ENCODE results near the gene SLC36A4.
"Not testable (repeated sequence)": the region's sequence is repeated elsewhere in the genome, so short reads cannot be mapped to it uniquely, and the experiment has no call there.

The SLC36A4 gene

DNA sequence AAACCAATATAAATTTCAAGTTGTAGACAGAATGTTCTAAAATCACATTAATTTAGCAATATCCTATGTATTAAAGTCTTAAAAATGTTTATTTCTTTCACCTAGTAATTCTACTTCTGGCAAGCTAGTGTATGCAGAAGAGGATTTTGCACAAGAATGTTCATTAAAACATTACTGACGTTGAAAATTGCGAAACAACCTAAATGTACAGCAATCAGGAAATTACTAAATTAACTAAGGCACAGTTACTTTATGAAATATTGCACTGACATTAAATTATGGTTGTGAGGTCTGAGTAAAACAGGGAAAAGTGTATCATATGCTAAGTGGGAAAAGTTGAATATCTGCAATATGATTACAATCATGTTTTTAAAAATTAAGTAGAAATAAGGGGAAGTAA is 4.1 kb downstream of the SLC36A4 start:
- DNase-seq, result no peak

DNA sequence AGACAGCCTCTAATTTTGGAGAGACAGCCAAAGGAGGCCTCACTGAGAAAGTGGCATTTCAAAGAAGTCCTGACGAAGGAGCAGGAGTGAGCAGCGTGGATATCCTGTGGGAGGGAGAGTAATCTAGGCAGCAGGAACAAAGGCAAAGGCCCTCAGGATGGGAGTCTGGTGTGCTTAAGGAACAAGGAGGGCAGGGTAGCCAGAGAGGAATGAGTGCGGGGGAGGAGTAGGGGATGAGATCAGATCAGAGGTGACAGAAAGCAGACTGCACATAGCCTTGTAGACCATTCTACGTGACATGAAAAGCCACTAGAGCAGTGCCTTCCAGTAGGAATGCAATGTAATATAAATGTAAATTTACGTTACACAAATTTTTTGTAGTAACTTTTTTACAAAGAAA is 5.6 kb downstream of the SLC36A4 start:
- DNase-seq, result no peak

DNA sequence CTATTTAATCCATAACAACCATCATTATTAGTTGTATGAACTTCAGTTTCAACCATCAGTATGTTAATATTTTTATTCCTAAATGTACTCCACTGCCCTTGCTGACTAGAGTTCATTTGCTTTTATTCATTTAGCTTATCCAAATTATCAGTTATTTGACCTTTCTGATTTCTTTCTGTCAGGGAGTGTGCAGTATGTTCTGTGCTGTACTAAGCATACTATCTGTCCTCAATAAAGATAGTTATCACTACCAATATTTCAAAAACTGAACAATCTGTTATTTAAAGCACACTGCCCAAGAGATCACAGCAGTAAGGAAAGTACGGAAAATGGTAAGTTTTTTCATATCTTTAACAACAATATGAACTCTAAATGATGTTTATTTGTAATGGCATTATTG is 8.3 kb downstream of the SLC36A4 start:
- no peak for DNase-seq

DNA sequence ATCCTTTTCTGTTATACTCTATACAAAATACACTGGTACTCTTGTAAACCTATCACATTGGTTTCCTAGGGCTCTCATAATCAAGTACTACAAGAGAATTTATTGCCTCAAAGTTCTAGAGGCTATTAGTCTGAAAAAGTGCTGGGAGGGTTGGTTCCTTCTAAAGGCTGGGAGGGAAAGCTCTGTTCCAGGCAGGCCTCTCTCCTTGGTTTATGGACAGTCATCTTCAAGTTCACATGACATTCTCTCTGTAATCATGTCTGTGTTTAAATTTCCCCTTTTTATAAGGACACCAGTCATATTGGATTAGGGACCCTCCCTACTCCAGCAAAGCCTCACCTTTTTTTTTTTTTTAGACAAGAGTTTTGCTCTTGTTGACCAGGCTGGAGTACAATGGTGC is 9.1 kb downstream of the SLC36A4 start:
- no peak for DNase-seq

DNA sequence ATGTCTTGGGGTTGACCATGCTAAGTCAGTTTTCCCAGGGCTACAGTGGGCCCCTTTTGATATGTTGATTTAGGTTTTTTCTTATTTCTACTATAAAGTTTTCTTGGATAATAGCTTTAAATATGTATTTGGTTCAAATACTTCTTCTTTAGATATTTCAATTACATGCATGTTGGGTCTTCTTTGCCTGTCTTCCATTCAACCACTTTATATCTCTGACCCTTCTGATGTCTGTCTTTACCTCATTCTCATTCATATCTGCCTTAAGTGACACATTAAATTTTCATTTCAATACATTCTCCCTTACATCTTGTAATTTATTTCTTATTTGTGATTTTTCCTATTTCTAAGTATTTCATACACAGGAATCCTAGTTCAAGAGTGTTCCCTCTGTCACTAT is 10.5 kb downstream of the SLC36A4 start:
- no peak for DNase-seq

DNA sequence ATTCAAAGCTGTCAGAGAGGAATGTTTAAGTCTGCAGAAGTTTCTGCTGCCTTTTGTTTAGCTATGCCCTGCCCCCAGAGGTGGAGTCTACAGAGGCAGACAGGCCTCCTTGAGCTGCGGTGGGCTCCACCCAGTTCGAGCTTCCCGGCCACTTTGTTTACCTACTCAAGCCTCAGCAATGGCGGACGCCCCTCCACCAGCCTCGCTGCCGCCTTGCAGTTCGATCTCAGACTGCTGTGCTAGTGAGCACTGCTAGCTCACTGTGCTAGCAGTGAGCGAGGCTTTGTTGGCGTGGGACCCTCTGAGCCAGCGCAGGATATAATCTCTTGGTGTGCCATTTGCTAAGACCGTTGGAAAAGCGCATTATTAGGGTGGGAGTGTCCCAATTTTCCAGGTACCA is 19.9 kb downstream of the SLC36A4 start:
- not testable (repeated sequence) for DNase-seq

DNA sequence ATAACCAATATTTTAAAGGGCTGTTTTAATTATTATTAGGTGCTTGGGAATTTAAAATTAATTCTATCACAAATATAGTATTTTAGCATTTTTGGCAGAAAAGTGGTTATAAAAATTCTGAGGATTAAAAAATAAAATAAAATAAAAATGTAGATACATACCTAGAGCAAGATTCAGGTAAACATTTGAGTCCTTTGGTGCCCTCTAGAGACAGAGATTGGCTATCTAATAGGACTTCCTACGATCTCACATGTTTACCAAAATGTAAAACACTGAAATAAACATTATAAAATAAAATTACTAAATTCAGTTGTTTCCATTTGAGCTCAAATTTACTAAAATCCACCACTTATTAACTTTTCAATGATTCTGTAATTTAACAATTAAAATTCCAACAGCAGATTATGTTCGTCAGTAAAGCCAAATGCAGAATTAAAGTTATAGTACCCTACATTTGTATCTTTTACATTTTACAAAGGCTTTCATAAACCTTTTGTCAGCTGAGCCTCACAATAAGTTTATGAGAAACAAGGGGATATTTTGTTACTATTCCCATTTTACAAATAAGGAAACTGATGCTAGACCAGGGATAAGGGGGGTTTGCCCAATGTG is 27.7 kb downstream of the SLC36A4 start:
- peak; percentile 6 for DNase-seq

DNA sequence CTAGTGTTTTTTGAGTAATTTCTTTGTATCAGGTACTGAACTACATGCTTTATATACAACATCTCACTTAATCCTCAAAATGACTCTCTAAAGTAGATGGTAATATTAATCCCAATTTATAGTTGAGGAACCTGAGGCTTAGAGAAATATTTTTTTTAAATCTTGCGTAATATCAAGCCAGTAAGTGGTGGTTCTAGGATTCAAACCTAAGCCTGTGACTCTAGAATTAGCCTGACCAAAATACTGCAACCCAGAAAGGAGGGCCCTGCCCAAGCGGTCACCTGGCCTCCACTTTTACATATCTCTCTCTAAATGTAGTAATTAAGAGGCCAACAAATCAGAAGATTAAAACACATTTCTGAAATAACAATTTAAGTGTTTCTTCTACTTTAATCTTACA is 28.6 kb downstream of the SLC36A4 start:
- DNase-seq, result no peak

DNA sequence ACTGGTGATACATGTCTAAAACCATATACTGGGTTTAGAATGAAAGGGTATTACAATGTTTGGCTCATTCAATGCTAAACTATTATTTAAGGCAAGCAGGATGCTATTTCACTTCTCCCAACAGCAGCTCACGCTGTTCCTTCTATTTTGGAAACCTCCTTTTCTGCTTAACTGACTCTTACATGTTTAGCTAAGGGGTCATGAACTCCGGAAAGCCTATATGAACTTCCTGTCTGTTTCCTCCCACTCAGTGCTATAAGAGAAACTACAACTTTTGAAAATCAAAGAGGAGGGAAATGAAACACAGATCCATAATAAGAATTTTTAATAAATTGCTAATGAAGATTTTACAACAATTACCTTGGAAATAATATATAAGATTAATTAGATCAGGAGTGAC is 30.9 kb downstream of the SLC36A4 start:
- no peak for DNase-seq

DNA sequence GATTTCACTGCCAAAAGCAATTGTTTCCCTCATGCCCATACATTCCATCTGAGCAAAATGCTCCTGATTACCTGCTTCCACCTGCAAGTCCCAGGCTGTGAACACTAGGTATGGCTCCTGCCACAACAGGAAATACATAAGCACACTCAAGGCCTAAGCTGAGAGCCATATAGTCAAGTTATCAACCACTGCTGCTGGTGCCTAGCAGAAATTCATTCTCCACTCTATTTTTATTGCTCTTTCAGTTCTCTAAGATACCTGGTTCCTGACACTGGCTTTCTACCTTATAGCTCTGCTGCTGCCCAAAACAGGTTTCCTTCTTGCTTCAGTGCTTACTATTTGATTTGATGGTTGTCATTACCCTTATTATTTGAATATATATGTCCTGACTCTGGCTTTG is 31.6 kb downstream of the SLC36A4 start:
- DNase-seq, result no peak

DNA sequence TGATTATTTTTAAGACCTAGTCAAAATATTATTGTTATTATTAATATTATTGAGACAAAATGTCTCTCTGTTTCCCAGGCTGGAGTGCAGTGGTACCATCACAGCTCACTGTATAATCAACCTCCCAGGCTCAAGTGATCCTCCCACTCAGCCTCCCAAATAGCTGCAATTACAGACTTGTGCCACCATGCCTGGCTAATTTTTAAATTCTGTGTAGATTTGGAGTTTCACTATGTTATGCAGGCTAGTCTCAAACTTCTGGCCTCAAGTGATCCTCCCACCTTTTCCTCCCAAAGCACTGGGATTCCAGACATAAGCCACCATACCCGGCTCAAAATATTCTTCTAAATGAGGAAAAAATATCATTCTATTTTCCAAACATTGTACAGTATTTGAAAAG is 37.0 kb downstream of the SLC36A4 start:
- no peak for DNase-seq

DNA sequence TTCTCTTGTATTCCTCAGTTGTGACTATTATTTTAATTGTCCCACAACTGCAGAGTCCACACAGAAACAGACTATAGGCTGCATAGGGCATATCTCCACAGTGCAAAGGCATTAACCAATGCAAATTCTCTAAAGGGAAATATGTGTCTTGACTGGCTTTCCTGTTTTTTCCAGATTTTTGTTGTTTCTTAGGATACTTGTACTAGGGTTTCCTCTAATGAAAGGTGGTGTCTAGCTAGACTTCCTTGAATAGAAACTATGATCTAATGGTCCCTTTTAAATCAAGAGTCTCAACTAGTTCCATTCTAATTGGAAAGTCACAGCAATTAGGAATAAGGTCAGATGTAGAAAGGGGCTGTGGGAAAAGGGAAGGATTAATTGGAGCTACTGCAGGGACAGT is 37.6 kb downstream of the SLC36A4 start:
- no peak for DNase-seq

DNA sequence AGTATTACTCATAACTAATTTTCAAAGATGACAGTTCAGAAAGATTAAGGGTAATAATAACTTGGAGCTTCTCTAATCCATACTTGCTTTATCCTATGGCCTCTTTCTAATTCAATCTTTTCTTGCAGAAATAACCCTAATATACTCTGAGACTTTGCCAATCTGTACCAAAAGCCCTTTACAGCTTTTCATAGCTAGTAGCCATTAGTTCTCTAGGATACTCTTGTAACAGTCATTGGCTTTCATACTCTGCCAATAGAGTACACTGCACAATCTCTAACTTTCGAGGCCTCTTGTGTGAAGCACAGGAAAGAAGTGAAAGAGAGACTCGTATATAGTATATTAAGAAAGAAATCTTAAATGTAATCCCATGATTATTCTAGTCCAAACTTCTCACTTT is 38.1 kb downstream of the SLC36A4 start:
- no peak for DNase-seq

DNA sequence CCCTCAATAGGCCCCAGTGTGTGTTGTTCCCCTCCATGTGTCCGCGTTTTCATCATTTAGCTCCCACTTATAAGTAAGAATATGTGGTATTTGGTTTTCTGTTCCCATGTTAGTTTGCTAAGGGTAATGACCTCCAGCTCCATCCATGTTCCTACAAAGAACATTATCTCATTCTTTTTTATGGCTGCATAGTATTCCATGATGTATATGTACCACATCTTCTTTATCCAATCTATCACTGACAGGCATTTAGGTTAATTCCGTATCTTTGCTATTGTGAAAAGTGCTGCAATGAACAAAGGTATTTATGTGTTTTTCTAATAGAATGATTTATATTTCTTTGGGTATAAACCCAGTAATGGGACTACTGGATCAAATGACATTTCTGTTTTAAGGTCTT is 42.1 kb downstream of the SLC36A4 start:
- no peak for DNase-seq

DNA sequence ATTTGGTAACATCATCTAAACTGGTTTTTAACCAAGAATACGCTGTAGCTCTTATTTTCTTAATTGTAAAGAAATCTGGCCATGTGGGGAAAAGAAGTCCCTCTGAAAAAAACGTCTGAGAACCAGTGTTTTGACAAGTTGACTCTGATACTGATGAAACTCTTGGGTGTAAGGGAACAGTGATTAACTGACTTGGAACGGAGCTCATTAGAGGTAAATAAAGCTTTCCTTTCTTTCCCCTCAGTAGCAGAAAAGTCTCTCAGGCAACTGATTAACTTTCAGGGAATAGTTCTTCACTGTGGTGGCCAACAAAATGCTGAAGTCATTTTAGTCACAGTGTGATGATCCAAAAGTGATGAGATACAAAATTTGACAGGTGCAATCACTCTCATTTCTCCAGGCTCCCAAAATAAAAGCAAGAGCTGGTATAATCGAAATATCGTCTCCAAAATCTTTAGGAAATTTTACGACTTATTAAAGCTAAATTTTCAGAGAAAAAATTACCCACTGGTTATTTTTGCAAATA is 52.3 kb downstream of the SLC36A4 start:
- no peak for DNase-seq

DNA sequence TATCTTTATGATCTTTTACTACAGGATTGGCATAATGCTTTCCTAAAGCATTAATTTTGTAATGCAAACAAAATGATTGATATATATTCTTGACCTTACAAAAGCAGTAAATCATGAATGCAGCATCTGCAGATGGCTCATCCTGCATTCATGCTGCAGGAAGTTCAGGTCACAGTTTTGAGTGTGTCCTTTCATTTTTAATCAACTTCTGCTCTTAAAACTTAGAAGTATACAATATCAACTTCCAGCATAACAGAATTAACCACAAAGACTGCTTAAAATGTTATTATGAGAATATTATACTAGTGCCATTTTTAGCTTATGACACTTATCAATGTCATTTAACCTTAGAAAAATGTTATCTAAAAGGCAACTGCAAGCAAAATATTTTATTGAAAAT is 54.0 kb downstream of the SLC36A4 start:
- no peak for DNase-seq

DNA sequence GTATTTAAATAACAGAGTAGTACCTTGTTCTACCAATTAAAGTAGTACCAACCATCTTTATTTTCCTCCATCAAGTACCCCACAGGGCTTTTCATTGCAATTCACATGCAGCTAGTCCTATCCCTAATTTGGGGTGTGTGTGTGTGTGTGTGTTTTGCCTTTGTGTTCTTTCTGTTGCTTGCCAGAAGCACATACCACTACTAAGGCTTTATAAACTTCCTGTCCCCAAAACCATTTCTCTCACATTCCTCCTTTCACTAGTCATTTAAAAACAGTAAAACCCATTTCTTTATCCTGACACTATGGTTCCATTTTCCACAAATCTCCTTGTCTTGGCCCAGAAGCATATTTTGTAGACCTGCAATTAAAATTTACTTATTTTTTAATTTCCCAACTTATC is 54.6 kb downstream of the SLC36A4 start:
- DNase-seq, result no peak

DNA sequence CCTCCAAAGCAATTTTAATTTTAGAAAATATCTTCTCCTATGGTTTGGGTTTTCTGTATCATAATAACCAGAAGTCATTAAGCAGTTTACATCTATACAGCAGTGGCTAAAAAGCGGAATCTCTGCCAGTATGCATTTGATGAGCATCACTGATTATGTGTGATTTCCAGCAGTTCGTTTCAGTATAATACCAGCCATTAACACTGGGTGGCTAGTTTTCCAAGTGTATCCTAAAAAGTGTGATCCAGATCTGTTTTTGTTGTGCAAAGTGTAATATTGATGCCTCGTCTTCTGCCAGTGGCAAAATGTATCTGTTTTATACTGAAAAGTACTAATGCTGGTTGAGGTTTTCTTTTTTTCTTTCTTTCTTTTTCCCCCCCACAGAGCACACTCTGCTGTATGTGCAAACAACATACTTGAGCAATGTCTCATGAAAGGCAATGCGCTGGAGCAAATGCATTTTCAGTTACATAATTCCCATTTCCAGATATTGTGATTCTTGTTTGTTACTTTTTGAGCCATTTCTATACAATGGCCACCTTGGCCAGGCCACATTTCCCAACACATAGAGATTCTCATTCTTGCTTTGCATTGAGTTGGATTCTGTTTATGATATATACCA is 64.2 kb downstream of the SLC36A4 start:
- DNase-seq, result no peak

DNA sequence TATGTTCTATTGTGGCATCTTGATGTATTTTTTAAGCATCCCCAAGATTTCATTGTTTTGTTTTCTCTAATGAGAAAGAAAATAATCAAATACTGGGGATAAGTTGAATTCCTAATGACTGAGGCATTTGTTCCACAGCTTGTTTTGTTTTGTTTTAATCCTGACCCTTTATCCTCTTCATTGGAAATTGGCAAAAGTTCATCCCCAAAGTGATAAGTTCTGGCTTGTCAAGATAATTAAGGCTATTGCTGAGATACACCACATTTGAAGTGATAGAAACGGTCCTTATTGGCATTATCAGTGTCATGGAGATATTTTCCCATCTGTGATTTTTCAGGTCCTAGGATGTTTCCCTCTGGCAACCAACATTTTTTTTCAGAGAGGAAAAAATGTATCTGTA is 65.0 kb downstream of the SLC36A4 start:
- no peak for DNase-seq

DNA sequence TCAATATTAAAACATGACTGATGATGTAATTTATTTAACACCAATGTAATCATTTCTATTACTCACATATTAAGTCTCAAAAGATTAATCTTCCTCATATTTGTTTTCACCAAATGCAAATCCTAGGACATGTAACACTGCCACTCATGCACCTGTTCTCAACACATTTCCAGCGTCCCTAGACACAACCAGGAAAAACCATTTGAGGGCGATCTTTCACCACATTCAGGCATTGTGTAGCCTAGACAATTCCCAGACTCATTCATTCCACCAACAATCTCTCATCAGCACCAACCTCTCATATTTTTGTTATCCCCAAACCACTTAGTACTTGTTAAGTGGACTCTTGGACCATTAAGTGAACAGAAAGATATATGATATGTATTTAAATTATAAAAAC is 66.1 kb downstream of the SLC36A4 start:
- DNase-seq, result no peak

DNA sequence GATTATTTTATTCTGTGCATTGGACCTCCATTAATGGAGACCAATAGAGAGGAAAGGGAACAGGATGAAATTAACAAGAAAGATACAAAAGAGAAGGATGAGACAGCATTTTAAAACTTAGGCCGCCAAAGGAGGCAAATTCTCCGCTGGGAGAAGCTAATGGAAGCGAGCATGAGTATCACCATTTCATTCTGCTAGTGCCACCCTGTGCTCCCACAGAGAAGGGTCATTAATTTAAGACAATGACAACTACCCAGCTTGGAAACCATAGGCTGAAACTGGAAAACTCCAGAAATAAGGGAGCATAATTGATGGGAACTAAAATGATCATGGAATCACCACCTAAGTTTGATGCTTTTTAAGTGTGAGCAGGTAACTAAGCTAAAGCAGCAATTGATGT is 69.2 kb downstream of the SLC36A4 start:
- no peak for DNase-seq

DNA sequence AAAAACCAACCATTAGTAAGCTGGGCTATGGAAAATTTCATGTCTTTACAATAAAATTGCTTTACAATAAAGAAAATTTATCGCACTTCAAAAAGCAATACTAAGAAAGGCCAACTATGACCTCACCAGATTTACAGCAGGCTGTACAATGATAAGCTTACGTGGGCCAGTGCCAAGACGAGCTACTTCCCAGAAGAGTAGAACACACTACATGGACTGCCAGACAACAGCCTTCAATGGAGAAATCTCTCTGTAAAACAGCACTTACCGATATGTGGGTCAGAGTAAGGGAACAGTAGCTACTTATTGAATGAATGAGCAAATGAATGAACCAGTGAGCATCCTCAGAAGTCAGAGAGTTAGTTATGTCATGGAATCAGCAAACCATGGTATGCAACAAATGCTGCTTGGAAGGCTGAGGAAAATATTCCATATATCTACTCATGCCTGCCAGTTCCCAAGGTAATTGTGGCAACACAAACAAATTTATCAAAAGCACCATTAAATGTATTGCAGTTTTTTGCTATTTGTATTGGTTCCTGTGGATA is 74.4 kb downstream of the SLC36A4 start:
- DNase-seq, result no peak

DNA sequence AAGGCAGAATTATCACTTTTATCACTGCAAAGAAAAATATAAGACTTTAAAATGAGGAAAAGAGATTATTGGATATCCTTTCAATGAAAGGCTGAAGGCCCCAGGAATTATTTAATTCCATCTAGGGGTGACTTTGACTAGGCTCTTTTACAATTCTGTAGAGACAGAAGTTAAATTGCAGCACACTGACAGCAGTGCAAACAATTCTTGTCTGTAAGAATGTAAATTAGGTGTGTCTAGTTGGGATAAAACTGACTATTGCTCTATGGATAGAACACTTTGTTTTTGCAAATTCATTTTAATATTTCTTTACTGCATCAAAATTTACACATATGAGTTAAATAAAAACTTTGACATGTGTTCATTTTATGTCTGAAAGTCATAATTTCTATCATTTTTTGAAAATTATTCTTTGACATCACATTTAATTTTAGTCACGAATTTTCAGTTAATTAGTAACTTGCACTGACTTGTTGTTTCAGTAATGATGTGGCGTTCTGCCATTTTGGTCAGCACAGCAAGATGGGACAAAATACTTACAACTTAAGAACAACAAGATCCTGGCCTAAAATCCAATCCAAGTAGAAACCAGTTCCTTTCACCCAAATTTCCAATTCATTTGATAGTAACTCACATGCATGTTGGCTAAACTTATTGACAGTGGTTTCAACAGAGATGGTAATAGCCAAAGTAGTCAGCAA is 75.1 kb downstream of the SLC36A4 start:
- no peak for DNase-seq

DNA sequence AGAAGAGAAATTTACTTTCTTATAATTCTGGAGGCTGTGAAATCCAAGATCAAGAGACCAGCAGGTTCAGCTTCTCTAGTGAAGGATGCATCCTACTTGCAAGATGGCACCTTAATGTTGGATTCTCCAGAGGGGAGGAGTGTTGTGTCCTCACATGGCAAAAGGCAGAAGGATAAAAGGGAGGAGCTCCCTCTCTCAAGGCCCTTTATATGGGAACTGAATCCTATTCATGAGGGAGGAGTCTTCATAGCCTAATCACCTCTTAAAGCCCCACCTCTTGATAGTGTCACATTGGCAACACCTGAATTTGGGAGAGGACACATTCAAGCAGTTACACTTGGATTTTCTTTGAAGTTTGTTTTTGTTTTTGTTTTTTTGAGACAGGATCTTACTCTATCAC is 79.5 kb downstream of the SLC36A4 start:
- no peak for DNase-seq

Measured in CD4-positive, alpha-beta T cell treated with Interleukin-12 subunit alpha and Interleukin-12 subunit beta, for 1 hour (primary cell).